Left renal pelvis (tissue), 4 donors: ENCODE measurements around the gene CHST11. TPM values are rescaled to one million over a fixed set of nuclear protein-coding genes. Genes with fewer than 3 reads are reported as not detected.

ENCODE experiments used
- DNase-seq, 4 donors: peaks; one replicate each; pipeline ENCODE4 v3.0.0-alpha.2; 2013; ENCODE audit warnings: low read depth in 4 of 4, low spot score in 3 of 4
- polyA plus RNA-seq, 4 donors: library from polyadenylated mRNA; unstranded; fragments of 120-200 nt; gene quantifications; one replicate each; pipeline ENCODE4 v1.2.1, GENCODE V29; 2013; ENCODE audit not compliant: insufficient read length in 4 of 4

CHST11 gene
- polyA plus RNA-seq, 4 donors, result 4.1 to 7.7 (median 6.9) TPM

GRCh38 chr12:104722601-104723534 lies 266.1 kb downstream of the CHST11 start:
- no peak for DNase-seq

- no peak for DNase-seq
Observed at GRCh38 chr12:104723895-104724294, 267.1 kb downstream of the CHST11 start.

GRCh38 chr12:104724992-104725585 lies 268.3 kb downstream of the CHST11 start:
- DNase-seq, result no peak

- no peak for DNase-seq
Observed at GRCh38 chr12:104725610-104726009, 268.9 kb downstream of the CHST11 start.

GRCh38 chr12:104727726-104728465 lies 271.1 kb downstream of the CHST11 start:
- DNase-seq, result no peak

GRCh38 chr12:104729091-104729490 lies 272.3 kb downstream of the CHST11 start:
- DNase-seq, result no peak

- no peak for DNase-seq
Observed at GRCh38 chr12:104729610-104730446, 273.1 kb downstream of the CHST11 start.

GRCh38 chr12:104730763-104731162 lies 274.0 kb downstream of the CHST11 start:
- DNase-seq, result no peak

GRCh38 chr12:104733717-104734175 lies 277.0 kb downstream of the CHST11 start:
- DNase-seq, result no peak

- no peak for DNase-seq
Observed at GRCh38 chr12:104734541-104735095, 277.9 kb downstream of the CHST11 start.

GRCh38 chr12:104735801-104736200 lies 279.1 kb downstream of the CHST11 start:
- no peak for DNase-seq

GRCh38 chr12:104736307-104736706 lies 279.6 kb downstream of the CHST11 start:
- DNase-seq, result no peak

GRCh38 chr12:104737113-104737512 lies 280.4 kb downstream of the CHST11 start:
- DNase-seq, result no peak

GRCh38 chr12:104737791-104738301 lies 281.1 kb downstream of the CHST11 start:
- DNase-seq, result no peak

GRCh38 chr12:104738331-104738730 lies 281.6 kb downstream of the CHST11 start:
- DNase-seq, result peak in 1 of 4 donors; percentile 55

GRCh38 chr12:104738776-104739642 lies 282.3 kb downstream of the CHST11 start:
- DNase-seq, result no peak

- no peak for DNase-seq
Observed at GRCh38 chr12:104740668-104741067, 283.9 kb downstream of the CHST11 start.

- DNase-seq, result no peak
Observed at GRCh38 chr12:104741077-104741476, 284.3 kb downstream of the CHST11 start.
